GM12801 (cell line): ENCODE data around the gene YWHAQ.

Experiments
- CTCF ChIP-seq: IDR thresholded peaks from one replicate; pipeline ENCODE4 v1.5.1; 2011; ENCODE audit warnings: control low read depth; ENCODE audit not compliant: insufficient read length; ENCODE audit errors: extremely low read depth

The YWHAQ gene

GRCh38 chr2:9630736-9631552, at the start of gene YWHAQ:
TSS of gene YWHAQ (minus strand) at chr2:9630997. CDS start at chr2:9630452, 545 bp downstream.
- TF ChIP-seq CTCF, result no peak

- TF ChIP-seq CTCF, result no peak
Measured at GRCh38 chr2:9680082-9680481, 49.3 kb upstream of the YWHAQ start.

- TF ChIP-seq CTCF, result no peak
Measured at GRCh38 chr2:9679218-9679617, 48.4 kb upstream of the YWHAQ start.

GRCh38 chr2:9678544-9678943, 47.7 kb upstream of the YWHAQ start:
- no peak for TF ChIP-seq CTCF

GRCh38 chr2:9675415-9676351, 44.9 kb upstream of the YWHAQ start:
- TF ChIP-seq CTCF, result no peak

GRCh38 chr2:9674891-9675414, 44.2 kb upstream of the YWHAQ start:
- no peak for TF ChIP-seq CTCF

GRCh38 chr2:9673914-9674481, 43.2 kb upstream of the YWHAQ start:
- TF ChIP-seq CTCF, result no peak
